HL-60 (cell line): ENCODE data around the gene CCDC124.

Experiments
- DNase-seq, 2 experiments: peaks; one replicate each; pipeline ENCODE4 v3.0.0-alpha.2; 2010 to 2020; ENCODE audit warnings: low read depth in 1 of 2, low spot score in 1 of 2
- H3K27ac ChIP-seq: fragments of 250-450 bp; sonication (Bioruptor Pico); replicated peaks from 2 replicates; pipeline ENCODE4 v1.5.1; 2020; ENCODE audit warnings: mild to moderate bottlenecking, moderate library complexity
- H3K27me3 ChIP-seq: fragments of 250-450 bp; sonication (Bioruptor Pico); 2 replicates; pipeline ENCODE4 v1.5.1; 2021; ENCODE audit warnings: mild to moderate bottlenecking, moderate library complexity; ENCODE audit not compliant: insufficient read depth, poor library complexity, severe bottlenecking
- H3K4me3 ChIP-seq: replicated peaks from 2 replicates; pipeline ENCODE4 v1.5.1; 2011; ENCODE audit warnings: mild to moderate bottlenecking, control low read depth, low read length; ENCODE audit not compliant: insufficient read depth
- GABPA ChIP-seq: IDR thresholded peaks from 2 replicates; pipeline ENCODE4 v1.6.1; 2012; ENCODE audit warnings: low read depth
- POLR2AphosphoS5 ChIP-seq: IDR thresholded peaks from 2 replicates; pipeline ENCODE4 v1.6.1; 2012; ENCODE audit warnings: low read depth
- SPI1 ChIP-seq: IDR thresholded peaks from 2 replicates; pipeline ENCODE4 v1.6.1; 2012; ENCODE audit warnings: low read depth, mild to moderate bottlenecking, borderline replicate concordance
- TF ChIP-seq, protein P1 (sequence below): IDR thresholded peaks from 2 replicates; pipeline ENCODE4 v1.6.1; 2012; ENCODE audit warnings: low read depth; ENCODE audit not compliant: insufficient replicate concordance
- TF ChIP-seq, protein P2 (sequence below): IDR thresholded peaks from one replicate; pipeline ENCODE4 v1.5.1; 2011; ENCODE audit warnings: low read length, control low read depth, inconsistent platforms; ENCODE audit not compliant: insufficient read depth

CCDC124 gene

DNA sequence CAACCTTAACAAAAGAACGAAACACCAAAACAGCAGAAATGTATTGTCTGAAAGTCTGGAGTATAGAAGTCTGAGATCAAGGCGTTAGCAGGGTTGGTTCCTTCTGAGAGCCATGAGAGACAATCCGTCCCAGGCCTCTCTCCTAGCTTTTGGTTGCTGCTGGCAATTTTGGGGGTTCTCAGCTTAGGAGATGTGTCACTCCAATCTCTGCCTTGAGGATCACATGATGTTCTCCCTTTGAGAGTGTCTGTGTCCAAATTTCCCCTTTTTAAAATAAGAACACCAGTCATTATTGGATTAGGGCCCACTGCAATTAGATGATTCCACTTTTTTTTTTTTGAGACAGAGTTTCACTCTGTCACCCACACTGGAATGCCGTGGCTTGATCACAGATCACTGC is 44.2 kb downstream of the CCDC124 start:
- H3K27me3 ChIP-seq, result no peaks in the 10 kb centered on the region
- no peak overlapping the region for H3K4me3 ChIP-seq
- DNase-seq, result no peak
- no peak overlapping the region for H3K27ac ChIP-seq
- no peak for TF ChIP-seq SPI1
- TF ChIP-seq, protein P1, sequence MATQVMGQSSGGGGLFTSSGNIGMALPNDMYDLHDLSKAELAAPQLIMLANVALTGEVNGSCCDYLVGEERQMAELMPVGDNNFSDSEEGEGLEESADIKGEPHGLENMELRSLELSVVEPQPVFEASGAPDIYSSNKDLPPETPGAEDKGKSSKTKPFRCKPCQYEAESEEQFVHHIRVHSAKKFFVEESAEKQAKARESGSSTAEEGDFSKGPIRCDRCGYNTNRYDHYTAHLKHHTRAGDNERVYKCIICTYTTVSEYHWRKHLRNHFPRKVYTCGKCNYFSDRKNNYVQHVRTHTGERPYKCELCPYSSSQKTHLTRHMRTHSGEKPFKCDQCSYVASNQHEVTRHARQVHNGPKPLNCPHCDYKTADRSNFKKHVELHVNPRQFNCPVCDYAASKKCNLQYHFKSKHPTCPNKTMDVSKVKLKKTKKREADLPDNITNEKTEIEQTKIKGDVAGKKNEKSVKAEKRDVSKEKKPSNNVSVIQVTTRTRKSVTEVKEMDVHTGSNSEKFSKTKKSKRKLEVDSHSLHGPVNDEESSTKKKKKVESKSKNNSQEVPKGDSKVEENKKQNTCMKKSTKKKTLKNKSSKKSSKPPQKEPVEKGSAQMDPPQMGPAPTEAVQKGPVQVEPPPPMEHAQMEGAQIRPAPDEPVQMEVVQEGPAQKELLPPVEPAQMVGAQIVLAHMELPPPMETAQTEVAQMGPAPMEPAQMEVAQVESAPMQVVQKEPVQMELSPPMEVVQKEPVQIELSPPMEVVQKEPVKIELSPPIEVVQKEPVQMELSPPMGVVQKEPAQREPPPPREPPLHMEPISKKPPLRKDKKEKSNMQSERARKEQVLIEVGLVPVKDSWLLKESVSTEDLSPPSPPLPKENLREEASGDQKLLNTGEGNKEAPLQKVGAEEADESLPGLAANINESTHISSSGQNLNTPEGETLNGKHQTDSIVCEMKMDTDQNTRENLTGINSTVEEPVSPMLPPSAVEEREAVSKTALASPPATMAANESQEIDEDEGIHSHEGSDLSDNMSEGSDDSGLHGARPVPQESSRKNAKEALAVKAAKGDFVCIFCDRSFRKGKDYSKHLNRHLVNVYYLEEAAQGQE, result no peak
- TF ChIP-seq GABPA, result no peak
- no peak for TF ChIP-seq POLR2AphosphoS5
- TF ChIP-seq, protein P2, sequence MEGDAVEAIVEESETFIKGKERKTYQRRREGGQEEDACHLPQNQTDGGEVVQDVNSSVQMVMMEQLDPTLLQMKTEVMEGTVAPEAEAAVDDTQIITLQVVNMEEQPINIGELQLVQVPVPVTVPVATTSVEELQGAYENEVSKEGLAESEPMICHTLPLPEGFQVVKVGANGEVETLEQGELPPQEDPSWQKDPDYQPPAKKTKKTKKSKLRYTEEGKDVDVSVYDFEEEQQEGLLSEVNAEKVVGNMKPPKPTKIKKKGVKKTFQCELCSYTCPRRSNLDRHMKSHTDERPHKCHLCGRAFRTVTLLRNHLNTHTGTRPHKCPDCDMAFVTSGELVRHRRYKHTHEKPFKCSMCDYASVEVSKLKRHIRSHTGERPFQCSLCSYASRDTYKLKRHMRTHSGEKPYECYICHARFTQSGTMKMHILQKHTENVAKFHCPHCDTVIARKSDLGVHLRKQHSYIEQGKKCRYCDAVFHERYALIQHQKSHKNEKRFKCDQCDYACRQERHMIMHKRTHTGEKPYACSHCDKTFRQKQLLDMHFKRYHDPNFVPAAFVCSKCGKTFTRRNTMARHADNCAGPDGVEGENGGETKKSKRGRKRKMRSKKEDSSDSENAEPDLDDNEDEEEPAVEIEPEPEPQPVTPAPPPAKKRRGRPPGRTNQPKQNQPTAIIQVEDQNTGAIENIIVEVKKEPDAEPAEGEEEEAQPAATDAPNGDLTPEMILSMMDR, result no peak

DNA sequence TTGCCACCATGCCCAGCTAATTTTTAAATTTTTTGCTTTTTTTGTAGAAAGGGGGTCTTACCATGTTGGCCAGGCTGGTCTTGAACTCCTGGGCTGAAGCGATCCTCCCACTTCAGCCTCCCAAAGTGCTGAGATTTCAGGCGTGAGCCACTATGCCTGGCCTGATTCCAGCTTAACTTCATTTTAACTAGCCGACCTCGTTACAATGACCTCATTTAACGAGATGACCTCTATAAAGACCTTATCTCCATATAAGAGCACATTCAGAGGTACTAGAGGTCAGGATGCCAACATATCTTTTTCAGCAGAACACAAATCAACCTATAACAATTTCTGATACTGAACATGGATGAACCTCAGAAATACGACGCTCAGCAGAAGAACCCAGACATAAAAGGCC is 44.7 kb downstream of the CCDC124 start:
- Histone ChIP-seq H3K27me3 (no peaks in the 10 kb centered on the region), H3K4me3 (no peak overlapping the region), H3K27ac (no peak overlapping the region)
- DNase-seq, result no peak
- TF ChIP-seq POLR2AphosphoS5 (no peak), SPI1 (no peak), GABPA (no peak)
- TF ChIP-seq, protein P2, result no peak
- TF ChIP-seq, protein P1, result no peak

DNA sequence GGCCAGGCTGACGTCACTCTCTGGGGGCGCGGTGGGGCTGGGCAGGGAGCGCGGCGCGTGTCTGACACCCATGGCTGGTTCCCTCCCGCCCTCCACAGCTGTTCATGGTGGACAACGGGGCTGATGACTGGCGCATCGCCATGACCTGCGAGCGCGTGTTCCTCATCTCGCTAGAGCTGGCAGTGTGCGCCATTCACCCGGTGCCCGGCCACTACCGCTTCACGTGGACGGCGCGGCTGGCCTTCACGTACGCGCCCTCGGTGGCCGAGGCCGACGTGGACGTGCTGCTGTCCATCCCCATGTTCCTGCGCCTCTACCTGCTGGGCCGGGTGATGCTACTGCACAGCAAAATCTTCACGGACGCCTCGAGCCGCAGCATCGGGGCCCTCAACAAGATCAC is 48.8 kb downstream of the CCDC124 start:
- Histone ChIP-seq H3K27ac (no peak overlapping the region), H3K27me3 (no peaks in the 10 kb centered on the region), H3K4me3 (no peak overlapping the region)
- no peak for DNase-seq
- TF ChIP-seq SPI1 (no peak), POLR2AphosphoS5 (no peak), GABPA (no peak)
- TF ChIP-seq, protein P1, result no peak
- TF ChIP-seq, protein P2, result no peak
